Type B pancreatic cell (in vitro differentiated cells): ENCODE measurements around the gene ZNF277. TPM values are rescaled to one million over a fixed set of nuclear protein-coding genes. Genes with fewer than 3 reads are reported as not detected.

Experiments
- DNase-seq: peaks from one replicate; pipeline ENCODE4 v3.0.0; 2021; ENCODE audit warnings: mixed read lengths; ENCODE audit not compliant: unreplicated experiment; ENCODE audit errors: extremely low spot score
- H3K27ac Mint-ChIP-seq: 2 replicates; pipeline ENCODE4 v1.8.0; 2021; ENCODE audit warnings: mild to moderate bottlenecking, mixed read lengths
- H3K27me3 Mint-ChIP-seq: 2 replicates; pipeline ENCODE4 v1.8.0; 2021; ENCODE audit warnings: mixed read lengths
- H3K36me3 Mint-ChIP-seq: 2 replicates; pipeline ENCODE4 v1.8.0; 2021; ENCODE audit warnings: mixed read lengths
- H3K4me1 Mint-ChIP-seq: one replicate; pipeline ENCODE4 v1.8.0; 2021; ENCODE audit warnings: mixed read lengths; ENCODE audit not compliant: unreplicated experiment
- H3K4me3 Mint-ChIP-seq: 2 replicates; pipeline ENCODE4 v1.8.0; 2021; ENCODE audit warnings: mild to moderate bottlenecking, mixed read lengths
- H3K9me3 Mint-ChIP-seq: 2 replicates; pipeline ENCODE4 v1.8.0; 2021; ENCODE audit warnings: mixed read lengths
- total RNA-seq: library from RNA; stranded (reverse); gene quantifications from 2 replicates; pipeline ENCODE4 v1.2.1, GENCODE V29; 2021; ENCODE audit warnings: low replicate concordance
- TF ChIP-seq, protein P1 (sequence below): fragments of 200-600 bp; sonication (generic); conservative IDR thresholded peaks from 2 replicates; pipeline ENCODE4 v1.5.0; 2021; ENCODE audit warnings: antibody characterized with exemption, mild to moderate bottlenecking

Gene ZNF277
- total RNA-seq, 1 donor from 2014 or later, result 21.4 TPM

DNA sequence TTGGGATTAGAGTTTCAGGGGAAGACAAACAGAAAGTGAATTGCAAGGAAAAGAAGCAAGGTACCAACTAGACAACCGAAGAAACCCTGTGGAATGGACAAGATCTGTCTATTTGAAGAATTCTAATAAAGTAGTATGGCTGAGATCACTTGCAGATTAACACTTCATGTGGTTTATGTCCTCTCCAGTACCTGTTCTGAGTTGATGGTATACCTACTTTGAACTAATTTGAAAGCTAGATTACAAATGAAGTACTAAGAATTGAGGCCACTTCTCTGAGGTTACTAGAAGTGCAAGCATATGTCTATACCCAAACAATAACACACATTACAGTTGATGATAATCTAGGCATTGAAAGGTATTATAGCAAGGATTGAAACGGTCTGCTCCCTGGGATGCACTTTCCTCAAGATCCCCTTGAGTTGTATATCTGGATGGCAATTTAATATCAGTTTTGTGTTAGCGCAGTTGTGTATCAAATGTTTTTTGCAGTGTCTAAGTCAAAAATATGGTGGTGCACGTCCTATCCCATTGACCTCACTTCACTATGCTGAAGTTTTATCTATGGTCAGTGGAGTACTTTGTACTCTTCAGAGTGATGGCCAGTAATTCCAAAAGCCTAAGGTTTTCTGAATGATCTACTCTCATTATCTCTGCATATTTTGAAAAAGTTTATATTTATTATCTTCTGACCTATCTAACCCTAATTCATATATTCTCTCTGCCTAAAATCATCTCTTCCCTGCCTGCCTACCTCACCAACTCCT is 25.9 kb downstream of the ZNF277 start:
- TF ChIP-seq, protein P1, sequence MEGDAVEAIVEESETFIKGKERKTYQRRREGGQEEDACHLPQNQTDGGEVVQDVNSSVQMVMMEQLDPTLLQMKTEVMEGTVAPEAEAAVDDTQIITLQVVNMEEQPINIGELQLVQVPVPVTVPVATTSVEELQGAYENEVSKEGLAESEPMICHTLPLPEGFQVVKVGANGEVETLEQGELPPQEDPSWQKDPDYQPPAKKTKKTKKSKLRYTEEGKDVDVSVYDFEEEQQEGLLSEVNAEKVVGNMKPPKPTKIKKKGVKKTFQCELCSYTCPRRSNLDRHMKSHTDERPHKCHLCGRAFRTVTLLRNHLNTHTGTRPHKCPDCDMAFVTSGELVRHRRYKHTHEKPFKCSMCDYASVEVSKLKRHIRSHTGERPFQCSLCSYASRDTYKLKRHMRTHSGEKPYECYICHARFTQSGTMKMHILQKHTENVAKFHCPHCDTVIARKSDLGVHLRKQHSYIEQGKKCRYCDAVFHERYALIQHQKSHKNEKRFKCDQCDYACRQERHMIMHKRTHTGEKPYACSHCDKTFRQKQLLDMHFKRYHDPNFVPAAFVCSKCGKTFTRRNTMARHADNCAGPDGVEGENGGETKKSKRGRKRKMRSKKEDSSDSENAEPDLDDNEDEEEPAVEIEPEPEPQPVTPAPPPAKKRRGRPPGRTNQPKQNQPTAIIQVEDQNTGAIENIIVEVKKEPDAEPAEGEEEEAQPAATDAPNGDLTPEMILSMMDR, result no peak
- Mint-ChIP-seq H3K27ac (no peak overlapping the region), H3K9me3 (peaks cover 4% of the 10 kb centered on the region), H3K4me1 (no peaks in the 10 kb centered on the region), H3K4me3 (no peak overlapping the region), H3K27me3 (no peaks in the 10 kb centered on the region), H3K36me3 (peaks cover 4% of the 10 kb centered on the region)
- DNase-seq, result no peak

DNA sequence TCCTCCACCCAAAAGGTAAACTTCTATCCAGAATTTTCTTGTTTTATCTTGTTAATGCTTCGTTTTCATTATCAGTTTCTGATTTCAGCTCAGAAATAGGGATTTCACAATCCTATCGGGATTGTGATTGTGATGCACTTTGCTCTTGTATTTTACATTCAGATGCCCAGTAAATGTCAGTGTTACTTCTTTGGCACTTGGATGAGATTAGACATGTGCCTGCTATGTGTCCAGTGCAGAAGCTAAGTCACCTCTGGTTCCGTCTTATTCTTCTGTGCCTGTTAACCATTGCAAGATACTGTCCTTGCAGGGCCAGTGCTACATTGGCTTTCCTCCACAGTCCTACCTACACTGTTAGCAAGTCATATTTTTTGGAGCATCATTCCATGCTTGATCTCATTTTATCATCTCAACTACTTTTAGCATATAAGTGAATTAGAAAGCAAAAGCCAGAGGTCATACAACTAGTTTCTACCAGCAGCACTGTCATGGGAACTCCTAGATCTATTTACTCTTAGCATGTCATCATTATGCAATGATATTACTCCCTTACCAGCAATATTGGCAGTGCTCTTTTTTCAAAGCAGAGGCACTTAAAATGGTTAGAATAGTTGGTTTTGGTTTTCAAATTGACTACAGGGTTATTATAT is 26.7 kb downstream of the ZNF277 start:
- H3K4me1 Mint-ChIP-seq, result no peaks in the 10 kb centered on the region
- no peak overlapping the region for H3K4me3 Mint-ChIP-seq
- TF ChIP-seq, protein P1, result no peak
- no peak for DNase-seq
- no peaks in the 10 kb centered on the region for H3K27me3 Mint-ChIP-seq
- peaks cover 4% of the 10 kb centered on the region for H3K9me3 Mint-ChIP-seq
- H3K36me3 Mint-ChIP-seq, result peaks cover 5% of the 10 kb centered on the region
- H3K27ac Mint-ChIP-seq, result no peak overlapping the region

DNA sequence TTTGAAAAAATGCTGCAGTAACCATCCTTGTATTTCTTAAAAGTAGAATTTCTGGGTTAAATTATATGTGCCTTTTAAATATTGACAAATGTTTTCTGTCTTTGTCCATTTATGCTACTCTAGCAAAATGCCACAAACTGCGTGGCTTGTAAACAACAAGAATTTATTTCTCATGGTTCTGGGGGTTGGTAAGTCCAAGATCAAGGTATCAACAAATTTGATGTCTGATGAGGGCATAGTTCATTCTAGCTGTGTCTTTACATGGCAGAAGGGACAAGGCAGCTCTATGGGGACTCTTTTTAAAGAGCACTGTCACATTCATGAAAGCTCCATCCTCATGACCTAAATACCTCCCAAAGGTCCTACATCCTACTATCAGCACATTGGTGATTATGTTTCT is 27.7 kb downstream of the ZNF277 start:
- H3K27ac Mint-ChIP-seq, result no peak overlapping the region
- TF ChIP-seq, protein P1, result no peak
- no peak overlapping the region for H3K4me3 Mint-ChIP-seq
- H3K36me3 Mint-ChIP-seq, result peaks cover 9% of the 10 kb centered on the region
- H3K4me1 Mint-ChIP-seq, result no peaks in the 10 kb centered on the region
- DNase-seq, result no peak
- peaks cover 4% of the 10 kb centered on the region for H3K9me3 Mint-ChIP-seq
- H3K27me3 Mint-ChIP-seq, result no peaks in the 10 kb centered on the region

DNA sequence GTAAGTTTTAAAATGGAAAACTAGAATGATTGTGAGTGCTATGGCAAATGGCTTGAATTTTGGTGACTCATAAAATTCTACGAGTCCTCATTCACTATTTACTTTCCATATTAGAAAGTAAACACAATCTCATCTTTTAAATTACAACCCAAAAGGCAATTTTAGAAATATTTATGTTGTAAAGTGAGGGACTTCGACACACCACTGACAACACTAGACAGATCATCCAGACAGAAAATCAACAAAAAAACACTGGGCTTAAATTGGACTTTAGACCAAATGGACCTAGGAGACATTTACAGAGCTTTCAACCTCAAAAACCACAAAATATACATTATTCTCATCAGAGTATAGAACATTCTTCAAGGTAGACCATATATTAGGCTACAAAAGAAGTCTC is 30.1 kb downstream of the ZNF277 start:
- Mint-ChIP-seq H3K4me3 (no peak overlapping the region), H3K4me1 (no peaks in the 10 kb centered on the region), H3K27ac (no peak overlapping the region), H3K27me3 (no peaks in the 10 kb centered on the region), H3K36me3 (peaks cover 13% of the 10 kb centered on the region), H3K9me3 (no peaks in the 10 kb centered on the region)
- DNase-seq, result no peak
- TF ChIP-seq, protein P1, result no peak

DNA sequence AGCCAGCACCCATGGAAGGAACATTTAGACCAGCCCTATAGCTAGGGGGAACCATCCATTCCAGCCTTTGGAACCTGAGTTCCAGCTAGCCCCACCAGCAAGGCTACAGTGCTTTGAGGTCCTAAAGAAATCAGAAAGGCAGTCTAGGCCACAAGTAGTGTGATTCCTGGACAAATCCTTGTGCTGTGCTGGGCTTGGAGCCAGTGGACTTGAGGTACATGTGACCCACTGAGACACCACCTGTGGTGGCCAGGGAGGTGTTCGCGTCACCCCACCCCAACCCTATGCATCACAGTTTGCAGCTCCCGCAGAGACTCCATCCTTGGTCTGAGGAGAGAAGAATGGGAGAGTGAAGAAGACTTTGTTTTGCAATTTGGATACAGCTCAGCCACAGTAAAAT is 31.8 kb downstream of the ZNF277 start:
- Mint-ChIP-seq H3K4me1 (no peaks in the 10 kb centered on the region), H3K9me3 (no peaks in the 10 kb centered on the region), H3K27me3 (no peaks in the 10 kb centered on the region), H3K36me3 (peaks cover 13% of the 10 kb centered on the region), H3K27ac (no peak overlapping the region), H3K4me3 (no peak overlapping the region)
- DNase-seq, result no peak
- TF ChIP-seq, protein P1, result no peak
